SK-N-SH treated with all-trans-retinoic acid at 6 μM for 48 hours (cell line): ENCODE results near the gene TEAD4.

Experiments
- ATAC-seq: fragments of 200-7000 bp; cut with Tn5 transposase; 3 replicates; pipeline ENCODE4 v1.9.1; 2020; ENCODE audit warnings: mild to moderate bottlenecking, moderate library complexity
- ARNTL ChIP-seq: fragments of 450-650 bp; formaldehyde crosslinking; IDR thresholded peaks from 2 replicates; pipeline ENCODE4 v1.5.0; 2020; ENCODE audit warnings: low read depth, mild to moderate bottlenecking, moderate library complexity, borderline replicate concordance
- BACH2 ChIP-seq: fragments of 250-450 bp; sonication (Bioruptor Pico); IDR thresholded peaks from 2 replicates; pipeline ENCODE4 v1.9.0; 2021; ENCODE audit warnings: mild to moderate bottlenecking, borderline replicate concordance
- CSDC2 ChIP-seq: fragments of 250-450 bp; sonication (Bioruptor Pico); IDR thresholded peaks from 2 replicates; pipeline ENCODE4 v1.5.0; 2020; ENCODE audit warnings: mild to moderate bottlenecking, moderate library complexity
- CSRNP3 ChIP-seq: fragments of 250-450 bp; sonication (Bioruptor Pico); IDR thresholded peaks from 2 replicates; pipeline ENCODE4 v1.5.1; 2021; ENCODE audit warnings: mild to moderate bottlenecking, moderate library complexity
- ESRRG ChIP-seq: fragments of 250-450 bp; sonication (Bioruptor Pico); IDR thresholded peaks from 2 replicates; pipeline ENCODE4 v1.6.1; 2021; ENCODE audit warnings: mild to moderate bottlenecking
- GLIS3 ChIP-seq: fragments of 250-450 bp; sonication (Bioruptor Pico); IDR thresholded peaks from 2 replicates; pipeline ENCODE4 v1.5.0; 2020; ENCODE audit warnings: mild to moderate bottlenecking, moderate library complexity
- ISL1 ChIP-seq: fragments of 250-450 bp; sonication (Bioruptor Pico); IDR thresholded peaks from 2 replicates; pipeline ENCODE4 v2.1.2; 2022; ENCODE audit warnings: mild to moderate bottlenecking, moderate library complexity
- OSR1 ChIP-seq: fragments of 250-450 bp; sonication (Bioruptor Pico); IDR thresholded peaks from 2 replicates; pipeline ENCODE4 v1.8.0; 2022; ENCODE audit warnings: moderate library complexity, mild to moderate bottlenecking, inconsistent platforms
- PATZ1 ChIP-seq: fragments of 250-450 bp; sonication (Bioruptor Pico); IDR thresholded peaks from 2 replicates; pipeline ENCODE4 v1.8.0; 2020; ENCODE audit warnings: mild to moderate bottlenecking, moderate library complexity, borderline replicate concordance
- POU6F1 ChIP-seq: fragments of 250-450 bp; sonication (Bioruptor Pico); IDR thresholded peaks from 2 replicates; pipeline ENCODE4 v1.8.0; 2021; ENCODE audit warnings: low read depth, mild to moderate bottlenecking, moderate library complexity, borderline replicate concordance
- PPARA ChIP-seq: fragments of 250-450 bp; sonication (Bioruptor Pico); IDR thresholded peaks from 2 replicates; pipeline ENCODE4 v1.5.0; 2020; ENCODE audit warnings: mild to moderate bottlenecking, borderline replicate concordance
- RARB ChIP-seq: fragments of 250-450 bp; sonication (Bioruptor Pico); IDR thresholded peaks from 2 replicates; pipeline ENCODE4 v1.8.0; 2021; ENCODE audit warnings: mild to moderate bottlenecking, moderate library complexity
- SNAI2 ChIP-seq: fragments of 250-450 bp; sonication (Bioruptor Pico); IDR thresholded peaks from 2 replicates; pipeline ENCODE4 v1.5.0; 2020; ENCODE audit warnings: mild to moderate bottlenecking, moderate library complexity
- TCF4 ChIP-seq: fragments of 250-450 bp; sonication (Bioruptor Pico); IDR thresholded peaks from 2 replicates; pipeline ENCODE4 v1.8.0; 2021; ENCODE audit warnings: mild to moderate bottlenecking, moderate library complexity, borderline replicate concordance
- TOX ChIP-seq: fragments of 250-450 bp; sonication (Bioruptor Pico); IDR thresholded peaks from 2 replicates; pipeline ENCODE4 v1.8.0; 2021; ENCODE audit warnings: mild to moderate bottlenecking, moderate library complexity, borderline replicate concordance
- ZC3H10 ChIP-seq: fragments of 250-450 bp; sonication (Bioruptor Pico); IDR thresholded peaks from 2 replicates; pipeline ENCODE4 v1.5.1; 2021; ENCODE audit warnings: mild to moderate bottlenecking, moderate library complexity
- ZFP3 ChIP-seq: fragments of 250-450 bp; sonication (Bioruptor Pico); IDR thresholded peaks from 2 replicates; pipeline ENCODE4 v1.5.0; 2020; ENCODE audit warnings: mild to moderate bottlenecking, moderate library complexity
- ZFP30 ChIP-seq: fragments of 450-650 bp; formaldehyde crosslinking; IDR thresholded peaks from 2 replicates; pipeline ENCODE4 v1.5.0; 2022; ENCODE audit warnings: mild to moderate bottlenecking, moderate library complexity
- ZNF565 ChIP-seq: fragments of 450-650 bp; formaldehyde crosslinking; conservative IDR thresholded peaks from 2 replicates; pipeline ENCODE4 v1.5.0; 2020; ENCODE audit warnings: low read depth, mild to moderate bottlenecking, moderate library complexity
- ZNF70 ChIP-seq: fragments of 450-650 bp; formaldehyde crosslinking; IDR thresholded peaks from 2 replicates; pipeline ENCODE4 v1.5.0; 2020; ENCODE audit warnings: mild to moderate bottlenecking, moderate library complexity
- ZNF8 ChIP-seq: fragments of 450-650 bp; formaldehyde crosslinking; IDR thresholded peaks from 2 replicates; pipeline ENCODE4 v1.5.0; 2020; ENCODE audit warnings: mild to moderate bottlenecking, moderate library complexity
- TF ChIP-seq, protein P1 (sequence below): fragments of 250-450 bp; sonication (Bioruptor Pico); IDR thresholded peaks from 2 replicates; pipeline ENCODE4 v1.5.1; 2020; ENCODE audit warnings: low read depth, mild to moderate bottlenecking, moderate library complexity
- TF ChIP-seq, protein P2 (sequence below): fragments of 250-450 bp; sonication (Bioruptor Pico); IDR thresholded peaks from 2 replicates; pipeline ENCODE4 v1.5.0; 2020; ENCODE audit warnings: mild to moderate bottlenecking, moderate library complexity

TEAD4 gene

DNA sequence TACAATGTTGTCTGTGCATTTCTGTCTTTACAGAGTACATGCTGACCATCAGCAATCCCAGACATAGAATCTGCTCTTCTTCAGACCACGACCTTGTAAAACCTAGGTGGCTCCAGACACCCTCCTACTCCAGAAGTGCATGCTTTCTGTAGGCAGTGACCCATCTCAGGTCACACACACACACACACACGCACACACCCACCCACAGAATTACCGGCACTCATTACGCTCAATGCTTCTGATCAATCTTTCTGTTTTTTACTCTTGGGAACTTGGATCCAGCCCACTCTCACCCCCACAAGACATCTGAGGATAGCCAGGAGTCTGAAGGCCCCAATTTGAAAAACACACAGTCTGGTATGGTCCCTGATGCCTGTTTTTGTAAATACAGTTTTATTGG lies 110.5 kb downstream of the TEAD4 start:
- no peak for TF ChIP-seq OSR1
- no peak for TF ChIP-seq ZFP3 (CRISPR knock-in tag)
- no peak for TF ChIP-seq ESRRG (CRISPR knock-in tag)
- TF ChIP-seq POU6F1 (CRISPR knock-in tag): no peak
- no peak for TF ChIP-seq ISL1 (CRISPR knock-in tag)
- no peak for TF ChIP-seq GLIS3 (CRISPR knock-in tag)
- no peak for TF ChIP-seq ZFP30 (CRISPR knock-in tag)
- no peak for TF ChIP-seq SNAI2 (CRISPR knock-in tag)
- TF ChIP-seq ZC3H10 (CRISPR knock-in tag): no peak
- no peak for ATAC-seq

DNA sequence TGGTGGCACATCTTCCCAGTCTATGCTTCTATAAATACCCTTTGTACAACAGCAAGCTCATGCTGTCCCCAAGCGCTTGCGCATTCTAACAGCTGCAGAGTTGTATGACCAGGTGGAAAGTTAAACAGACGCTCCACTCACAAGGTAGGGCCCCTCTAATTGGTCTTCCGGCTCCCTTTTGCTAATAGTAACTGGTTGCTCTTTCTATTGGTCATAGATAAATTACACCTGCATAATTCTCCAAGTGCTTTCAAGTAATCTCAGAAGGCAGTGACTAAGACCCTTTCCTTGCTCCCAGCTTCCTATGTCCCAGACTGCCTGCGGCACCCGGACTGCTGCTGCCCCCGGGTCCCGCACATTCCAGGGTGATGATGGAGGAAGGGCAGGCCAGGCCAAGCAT lies 111.9 kb downstream of the TEAD4 start:
- ATAC-seq: no peak
- TF ChIP-seq ZFP3 (CRISPR knock-in tag): no peak
- TF ChIP-seq, protein P1, sequence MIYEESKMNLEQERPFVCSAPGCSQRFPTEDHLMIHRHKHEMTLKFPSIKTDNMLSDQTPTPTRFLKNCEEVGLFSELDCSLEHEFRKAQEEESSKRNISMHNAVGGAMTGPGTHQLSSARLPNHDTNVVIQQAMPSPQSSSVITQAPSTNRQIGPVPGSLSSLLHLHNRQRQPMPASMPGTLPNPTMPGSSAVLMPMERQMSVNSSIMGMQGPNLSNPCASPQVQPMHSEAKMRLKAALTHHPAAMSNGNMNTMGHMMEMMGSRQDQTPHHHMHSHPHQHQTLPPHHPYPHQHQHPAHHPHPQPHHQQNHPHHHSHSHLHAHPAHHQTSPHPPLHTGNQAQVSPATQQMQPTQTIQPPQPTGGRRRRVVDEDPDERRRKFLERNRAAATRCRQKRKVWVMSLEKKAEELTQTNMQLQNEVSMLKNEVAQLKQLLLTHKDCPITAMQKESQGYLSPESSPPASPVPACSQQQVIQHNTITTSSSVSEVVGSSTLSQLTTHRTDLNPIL: no peak
- TF ChIP-seq GLIS3 (CRISPR knock-in tag): no peak
- no peak for TF ChIP-seq ARNTL (CRISPR knock-in tag)
- no peak for TF ChIP-seq ISL1 (CRISPR knock-in tag)
- no peak for TF ChIP-seq TOX
- no peak for TF ChIP-seq ZNF565
- TF ChIP-seq ZNF8 (CRISPR knock-in tag): no peak
- TF ChIP-seq TCF4 (CRISPR knock-in tag): no peak
- no peak for TF ChIP-seq PATZ1 (CRISPR knock-in tag)

GRCh38 chr12:3071710-3072109 lies 112.5 kb downstream of the TEAD4 start:
- ATAC-seq: no peak
- no peak for TF ChIP-seq OSR1
- TF ChIP-seq, protein P2, sequence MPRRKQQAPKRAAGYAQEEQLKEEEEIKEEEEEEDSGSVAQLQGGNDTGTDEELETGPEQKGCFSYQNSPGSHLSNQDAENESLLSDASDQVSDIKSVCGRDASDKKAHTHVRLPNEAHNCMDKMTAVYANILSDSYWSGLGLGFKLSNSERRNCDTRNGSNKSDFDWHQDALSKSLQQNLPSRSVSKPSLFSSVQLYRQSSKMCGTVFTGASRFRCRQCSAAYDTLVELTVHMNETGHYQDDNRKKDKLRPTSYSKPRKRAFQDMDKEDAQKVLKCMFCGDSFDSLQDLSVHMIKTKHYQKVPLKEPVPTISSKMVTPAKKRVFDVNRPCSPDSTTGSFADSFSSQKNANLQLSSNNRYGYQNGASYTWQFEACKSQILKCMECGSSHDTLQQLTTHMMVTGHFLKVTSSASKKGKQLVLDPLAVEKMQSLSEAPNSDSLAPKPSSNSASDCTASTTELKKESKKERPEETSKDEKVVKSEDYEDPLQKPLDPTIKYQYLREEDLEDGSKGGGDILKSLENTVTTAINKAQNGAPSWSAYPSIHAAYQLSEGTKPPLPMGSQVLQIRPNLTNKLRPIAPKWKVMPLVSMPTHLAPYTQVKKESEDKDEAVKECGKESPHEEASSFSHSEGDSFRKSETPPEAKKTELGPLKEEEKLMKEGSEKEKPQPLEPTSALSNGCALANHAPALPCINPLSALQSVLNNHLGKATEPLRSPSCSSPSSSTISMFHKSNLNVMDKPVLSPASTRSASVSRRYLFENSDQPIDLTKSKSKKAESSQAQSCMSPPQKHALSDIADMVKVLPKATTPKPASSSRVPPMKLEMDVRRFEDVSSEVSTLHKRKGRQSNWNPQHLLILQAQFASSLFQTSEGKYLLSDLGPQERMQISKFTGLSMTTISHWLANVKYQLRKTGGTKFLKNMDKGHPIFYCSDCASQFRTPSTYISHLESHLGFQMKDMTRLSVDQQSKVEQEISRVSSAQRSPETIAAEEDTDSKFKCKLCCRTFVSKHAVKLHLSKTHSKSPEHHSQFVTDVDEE (CRISPR knock-in tag): no peak
- no peak for TF ChIP-seq TOX
- TF ChIP-seq POU6F1 (CRISPR knock-in tag): no peak
- no peak for TF ChIP-seq ZNF565
- TF ChIP-seq ISL1 (CRISPR knock-in tag): no peak
- TF ChIP-seq CSRNP3 (CRISPR knock-in tag): no peak
- TF ChIP-seq RARB (CRISPR knock-in tag): no peak
- TF ChIP-seq ZFP3 (CRISPR knock-in tag): no peak
- no peak for TF ChIP-seq ARNTL (CRISPR knock-in tag)
- TF ChIP-seq GLIS3 (CRISPR knock-in tag): no peak
- TF ChIP-seq ZFP30 (CRISPR knock-in tag): no peak
- TF ChIP-seq BACH2 (CRISPR knock-in tag): no peak
- TF ChIP-seq ZNF70 (CRISPR knock-in tag): no peak
- no peak for TF ChIP-seq TCF4 (CRISPR knock-in tag)
- no peak for TF ChIP-seq CSDC2
- TF ChIP-seq PATZ1 (CRISPR knock-in tag): no peak
- no peak for TF ChIP-seq ZC3H10 (CRISPR knock-in tag)
- no peak for TF ChIP-seq PPARA (CRISPR knock-in tag)
- TF ChIP-seq, all 23 proteins: peak for 0
